GM12872 (cell line): ENCODE measurements around the gene RHBDL3.

Experiments used
- CTCF ChIP-seq: IDR thresholded peaks from 3 replicates; pipeline ENCODE4 v1.5.1; 2011; ENCODE audit warnings: low read depth, mild to moderate bottlenecking, low read length, moderate library complexity; ENCODE audit not compliant: insufficient read depth

Gene RHBDL3

DNA sequence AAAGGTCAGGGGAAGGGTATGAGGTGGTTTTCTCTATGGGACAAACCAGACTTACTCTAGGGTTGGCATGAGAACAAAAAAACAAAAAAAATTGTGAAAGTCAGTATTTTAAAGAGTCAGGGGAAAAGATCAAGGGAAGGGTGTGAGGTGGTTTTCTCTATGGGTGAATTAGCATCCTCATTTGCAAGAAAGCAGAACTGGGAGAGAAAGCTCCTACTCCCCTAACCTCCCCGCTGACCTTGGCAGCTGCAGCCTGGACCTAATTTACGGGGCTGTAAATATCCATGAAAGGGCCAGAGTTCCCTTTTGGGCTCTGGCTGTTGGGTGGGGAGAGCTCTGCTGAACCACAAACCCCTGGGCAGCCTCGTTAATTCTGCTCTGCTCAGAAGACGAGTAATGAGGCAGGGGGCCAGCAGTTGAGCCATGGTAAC is 10.6 kb downstream of the RHBDL3 start:
- no peak for TF ChIP-seq CTCF

DNA sequence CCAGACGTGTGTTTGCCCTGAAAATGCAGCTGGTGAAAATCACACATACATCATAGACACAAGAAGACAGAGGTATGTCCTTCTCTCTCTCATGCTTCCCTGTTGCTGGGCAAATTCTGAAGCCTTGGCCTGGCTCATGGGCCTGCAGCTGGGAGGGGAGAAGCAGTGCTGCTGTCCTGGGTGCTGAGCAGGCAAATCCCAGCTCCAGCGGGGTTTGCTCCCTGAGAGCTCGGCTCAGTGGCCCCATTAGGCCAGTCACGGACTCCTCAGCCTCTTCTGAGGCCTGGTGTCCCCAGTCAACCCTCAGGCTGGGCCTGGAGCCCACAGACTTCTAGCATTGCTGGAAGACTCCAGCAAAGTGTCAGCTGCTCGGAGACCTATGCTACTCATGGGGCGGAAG is 11.7 kb downstream of the RHBDL3 start:
- TF ChIP-seq CTCF, result no peak

- TF ChIP-seq CTCF, result no peak
Measured at GRCh38 chr17:32278815-32279214, 13.2 kb downstream of the RHBDL3 start.

GRCh38 chr17:32279891-32280716 is 14.5 kb downstream of the RHBDL3 start:
- TF ChIP-seq CTCF, result no peak

- TF ChIP-seq CTCF, result no peak
Measured at GRCh38 chr17:32281011-32281451, 15.4 kb downstream of the RHBDL3 start.

DNA sequence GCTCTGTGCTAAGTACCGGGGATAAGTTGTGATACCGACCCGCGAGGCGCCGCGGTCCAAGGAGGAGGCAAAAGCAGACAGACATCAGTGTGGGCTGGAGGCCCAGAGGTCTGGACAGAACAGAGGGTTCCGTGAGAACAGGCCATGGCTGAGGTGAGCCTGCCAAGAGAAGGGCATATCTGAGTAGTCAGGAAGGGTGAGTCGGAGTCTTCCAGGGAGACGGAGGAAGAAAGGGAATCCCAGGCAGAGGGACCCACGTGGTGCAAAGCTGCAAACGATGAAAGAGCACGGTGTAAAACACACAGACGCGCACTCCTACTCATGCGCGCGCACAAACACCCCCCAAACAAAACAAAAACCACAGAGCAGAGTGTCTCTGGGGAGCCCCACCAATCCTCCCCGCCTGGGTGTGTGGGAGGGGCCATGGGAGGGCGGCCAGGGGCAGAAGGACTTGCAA is 18.1 kb downstream of the RHBDL3 start:
- no peak for TF ChIP-seq CTCF

GRCh38 chr17:32285306-32285705 is 19.7 kb downstream of the RHBDL3 start:
- TF ChIP-seq CTCF, result no peak
